Stomach (tissue), 9 donors: Measurements from ENCODE around the gene PDILT. TPM values are rescaled to one million over a fixed set of nuclear protein-coding genes. Genes with fewer than 3 reads are reported as not detected.

ENCODE experiments used
- DNase-seq, 2 donors: peaks; one replicate each; pipeline versions ENCODE4 v3.0.0 to v3.0.0-alpha.2; 2013 to 2019
- H3K27ac ChIP-seq, 5 donors: fragments of 200-600 bp in 4 of 5; sonication (generic) in 4 of 5; one replicate each; pipeline ENCODE4 v1.5.1; 2013 to 2019; ENCODE audit warnings: mild to moderate bottlenecking in 1 of 5, moderate library complexity in 1 of 5
- H3K27me3 ChIP-seq, 3 donors: fragments of 200-600 bp; sonication (generic); one replicate each; pipeline ENCODE4 v1.5.1; 2017 to 2019; ENCODE audit warnings: mixed run types in 1 of 3
- H3K36me3 ChIP-seq, 4 donors: fragments of 200-600 bp; sonication (generic); 1 replicate in 3 of 4; 2 replicates in 1 of 4; pipeline ENCODE4 v1.5.1; 2016 to 2019
- H3K4me1 ChIP-seq, 4 donors: fragments of 200-600 bp; sonication (generic); one replicate each; pipeline ENCODE4 v1.5.1; 2016 to 2019
- H3K4me3 ChIP-seq, 4 donors: fragments of 200-600 bp; sonication (generic) in 3 of 4; one replicate each; pipeline ENCODE4 v1.5.1; 2016 to 2019; ENCODE audit warnings: mild to moderate bottlenecking in 1 of 4
- H3K9me3 ChIP-seq, 4 donors: fragments of 200-600 bp; sonication (generic); one replicate each; pipeline ENCODE4 v1.5.1; 2016 to 2019
- EP300 ChIP-seq: sonication (generic); formaldehyde crosslinking; IDR thresholded peaks from one replicate; pipeline ENCODE4 v1.6.1; 2017; ENCODE audit warnings: antibody characterized with exemption
- POLR2A ChIP-seq, 4 donors: fragments of 450-650 bp; IDR thresholded peaks; one replicate each; pipeline ENCODE4 v1.6.1; 2016; ENCODE audit warnings: antibody characterized with exemption in 4 of 4, control low read depth in 2 of 4, mild to moderate bottlenecking in 1 of 4, moderate library complexity in 1 of 4
- POLR2AphosphoS5 ChIP-seq, 3 donors: sonication (generic); formaldehyde crosslinking; IDR thresholded peaks; one replicate each; pipeline ENCODE4 v1.6.1; 2016; ENCODE audit warnings: antibody characterized with exemption in 3 of 3
- WGBS, 5 donors: extraction: QIAGEN DNeasy Blood & Tissue Kit in 3 of 5; methylation state at CpG; one replicate each; pipeline versions ENCODE4 v1.1.5 to v1.1.7; 2013 to 2018; 5-methylcytosine and 5-hydroxymethylcytosine counted together
- intact Hi-C: fragments of 100-400 bp; cut with DNase I; formaldehyde crosslinking; loops from one replicate; pipeline ENCODE4 v1.15.1; 2023; ENCODE audit warnings: low total_unique reads
- polyA plus RNA-seq, 3 donors: library from polyadenylated mRNA; stranded (reverse); fragments of 200-250 nt; gene quantifications; one replicate each; pipeline ENCODE4 v1.2.3, GENCODE V29; 2013
- total RNA-seq, 5 donors: library from RNA; depleted of rRNA; stranded (reverse); fragments of >200 nt; gene quantifications; one replicate each; pipeline versions ENCODE4 v1.1.0 to v1.2.3, GENCODE V29; 2014 to 2016
- TF ChIP-seq, protein P1 (sequence below), 7 experiments: fragments of 450-650 bp in 4 of 7; fragments of 200-600 bp in 3 of 7; sonication (generic) in 3 of 7; IDR thresholded peaks; one replicate each; pipeline ENCODE4 v1.5.1; 2016 to 2019; ENCODE audit warnings: antibody characterized with exemption in 7 of 7, control low read depth in 2 of 7, mild to moderate bottlenecking in 1 of 7
- donor health status: healthy with polysubstance abuse.
- donor health status: Bipolar disorder and iron deficiency.
- donor health status: healthy.

Gene PDILT
- total and polyA plus RNA-seq, 8 donors, result 0.37 to 150 (median 34.8) TPM; not detected in 1

DNA sequence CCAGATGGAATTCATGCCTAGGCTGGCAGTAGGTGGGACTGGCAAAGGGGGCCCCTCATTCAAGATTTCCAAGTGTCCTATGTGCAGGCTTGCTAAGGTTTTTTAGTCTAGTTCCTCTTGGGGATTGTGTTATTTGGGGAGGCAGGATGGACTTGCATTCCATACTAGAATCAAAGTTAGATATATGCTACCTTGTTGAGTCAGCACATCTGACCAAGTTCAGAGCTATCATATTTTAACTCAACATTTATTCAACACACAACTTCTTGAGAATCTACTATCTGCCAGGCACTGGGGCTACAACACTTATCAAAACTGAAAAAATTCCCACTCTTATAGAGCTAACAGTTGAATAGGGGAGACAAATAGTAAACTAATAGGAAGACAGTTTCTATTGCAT lies 83.9 kb downstream of the PDILT start:
- Histone ChIP-seq H3K27me3 (no peaks in the 10 kb centered on the region), H3K27ac (no peak overlapping the region), H3K4me1 (no peaks in the 10 kb centered on the region), H3K9me3 (no peaks in the 10 kb centered on the region), H3K36me3 (no peaks in the 10 kb centered on the region), H3K4me3 (no peak overlapping the region)
- no peak for DNase-seq
- TF ChIP-seq EP300, result no peak
- TF ChIP-seq, protein P1, sequence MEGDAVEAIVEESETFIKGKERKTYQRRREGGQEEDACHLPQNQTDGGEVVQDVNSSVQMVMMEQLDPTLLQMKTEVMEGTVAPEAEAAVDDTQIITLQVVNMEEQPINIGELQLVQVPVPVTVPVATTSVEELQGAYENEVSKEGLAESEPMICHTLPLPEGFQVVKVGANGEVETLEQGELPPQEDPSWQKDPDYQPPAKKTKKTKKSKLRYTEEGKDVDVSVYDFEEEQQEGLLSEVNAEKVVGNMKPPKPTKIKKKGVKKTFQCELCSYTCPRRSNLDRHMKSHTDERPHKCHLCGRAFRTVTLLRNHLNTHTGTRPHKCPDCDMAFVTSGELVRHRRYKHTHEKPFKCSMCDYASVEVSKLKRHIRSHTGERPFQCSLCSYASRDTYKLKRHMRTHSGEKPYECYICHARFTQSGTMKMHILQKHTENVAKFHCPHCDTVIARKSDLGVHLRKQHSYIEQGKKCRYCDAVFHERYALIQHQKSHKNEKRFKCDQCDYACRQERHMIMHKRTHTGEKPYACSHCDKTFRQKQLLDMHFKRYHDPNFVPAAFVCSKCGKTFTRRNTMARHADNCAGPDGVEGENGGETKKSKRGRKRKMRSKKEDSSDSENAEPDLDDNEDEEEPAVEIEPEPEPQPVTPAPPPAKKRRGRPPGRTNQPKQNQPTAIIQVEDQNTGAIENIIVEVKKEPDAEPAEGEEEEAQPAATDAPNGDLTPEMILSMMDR (IDR thresholded peaks at IDR 0.05), result no peak
- intact Hi-C loops, result no loop called here

DNA sequence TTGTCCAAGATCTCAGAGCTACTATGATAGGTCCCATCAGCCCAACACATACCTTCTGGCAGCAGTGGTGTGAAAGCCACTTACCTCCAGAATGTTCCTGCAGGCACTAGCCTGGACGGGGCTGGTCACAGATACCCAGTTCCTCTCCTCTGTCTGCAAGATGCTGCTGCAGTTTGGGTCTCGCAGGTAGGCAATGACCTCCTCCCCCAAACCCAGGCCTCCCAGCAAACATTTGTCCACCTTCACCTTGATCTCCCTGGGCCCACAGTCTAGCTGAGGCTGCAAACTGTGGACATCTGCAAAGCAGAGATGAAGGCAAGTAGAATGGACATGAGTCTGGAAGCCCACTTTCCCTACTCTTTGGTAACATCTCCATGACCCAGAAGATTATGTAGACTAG lies 84.4 kb downstream of the PDILT start:
- Histone ChIP-seq H3K27ac (no peak overlapping the region), H3K4me3 (no peak overlapping the region)

GRCh38 chr16:20319406-20319805 lies 85.1 kb downstream of the PDILT start:
- no peak for DNase-seq
- no peak overlapping the region for H3K27ac ChIP-seq
- 58 to 83% (median 71%) methylated on average over 1 of the region's 1 CpG for WGBS, 5 donors
- no peaks in the 10 kb centered on the region for H3K9me3 ChIP-seq
- H3K27me3 ChIP-seq, result no peaks in the 10 kb centered on the region
- intact Hi-C loops, result no loop called here
- no peaks in the 10 kb centered on the region for H3K36me3 ChIP-seq
- no peaks in the 10 kb centered on the region for H3K4me1 ChIP-seq
- no peak overlapping the region for H3K4me3 ChIP-seq
- TF ChIP-seq POLR2A (IDR thresholded peaks at IDR 0.05) (no peak), EP300 (no peak), POLR2AphosphoS5 (IDR thresholded peaks at IDR 0.05) (no peak)
- TF ChIP-seq, protein P1 (IDR thresholded peaks at IDR 0.05), result no peak

More for the DNA sequence above, 84.4 kb downstream of the PDILT start:
- Histone ChIP-seq H3K36me3 (no peaks in the 10 kb centered on the region), H3K9me3 (no peaks in the 10 kb centered on the region), H3K27me3 (no peaks in the 10 kb centered on the region), H3K4me1 (no peaks in the 10 kb centered on the region)
- TF ChIP-seq EP300, result no peak
- TF ChIP-seq, protein P1 (IDR thresholded peaks at IDR 0.05), result no peak
- no peak for TF ChIP-seq POLR2AphosphoS5 (IDR thresholded peaks at IDR 0.05)
- TF ChIP-seq POLR2A (IDR thresholded peaks at IDR 0.05), result no peak
- intact Hi-C loops, result no loop called here
- 82 to 100% (median 86%) methylated on average over 2 of the region's 2 CpGs for WGBS, 5 donors
- no peak for DNase-seq

GRCh38 chr16:20318437-20318836 lies 86.1 kb downstream of the PDILT start:
- intact Hi-C loops, result no loop called here
- no peak for TF ChIP-seq POLR2A (IDR thresholded peaks at IDR 0.05)
- TF ChIP-seq EP300, result no peak
- TF ChIP-seq POLR2AphosphoS5 (IDR thresholded peaks at IDR 0.05), result no peak
- TF ChIP-seq, protein P1 (IDR thresholded peaks at IDR 0.05), result no peak
- 58 to 75% (median 69%) methylated on average over 3 of the region's 3 CpGs for WGBS, 5 donors
- no peaks in the 10 kb centered on the region for H3K27me3 ChIP-seq
- no peaks in the 10 kb centered on the region for H3K4me1 ChIP-seq
- no peak overlapping the region for H3K4me3 ChIP-seq
- no peak overlapping the region for H3K27ac ChIP-seq
- no peaks in the 10 kb centered on the region for H3K36me3 ChIP-seq
- DNase-seq, result no peak
- H3K9me3 ChIP-seq, result no peaks in the 10 kb centered on the region
